Superior temporal gyrus (tissue), 1 donor: ENCODE measurements around the gene TMEM150A.
A peak's percentile ranks its signal among the peaks of the same experiment; 100 is the strongest.
"Not testable (repeated sequence)": the region's sequence is repeated elsewhere in the genome, so short reads cannot be mapped to it uniquely, and the experiment has no call there.

ENCODE experiments used
- DNase-seq: peaks from one replicate; pipeline ENCODE4 v3.0.0-alpha.2; 2016; ENCODE audit errors: extremely low spot score

Gene TMEM150A

GRCh38 chr2:85566265-85566664 lies 36.2 kb downstream of the TMEM150A start:
- no peak for DNase-seq

GRCh38 chr2:85564144-85564563 lies 38.3 kb downstream of the TMEM150A start:
- DNase-seq: no peak

- DNase-seq: peak; percentile 96
These were observed 41.0 kb downstream of the TMEM150A start, which contains the start of gene GGCX for GRCh38 chr2:85561280-85562212. TSS of gene GGCX (minus strand) at chr2:85561493. CDS start at chr2:85561428, 65 bp downstream.

- DNase-seq: no peak
These were observed 41.7 kb downstream of the TMEM150A start for GRCh38 chr2:85560812-85561279.

- DNase-seq: not testable (repeated sequence)
These were observed 42.1 kb downstream of the TMEM150A start for GRCh38 chr2:85560403-85560726.

- no peak for DNase-seq
These were observed 44.3 kb downstream of the TMEM150A start for GRCh38 chr2:85558160-85558559.

- no peak for DNase-seq
These were observed 45.4 kb downstream of the TMEM150A start for GRCh38 chr2:85557130-85557529.

GRCh38 chr2:85554980-85555612 lies 47.4 kb downstream of the TMEM150A start:
- DNase-seq: no peak

- no peak for DNase-seq
These were observed 49.3 kb downstream of the TMEM150A start for GRCh38 chr2:85553184-85553583.

GRCh38 chr2:85551698-85552678 lies 50.5 kb downstream of the TMEM150A start:
- peak; percentile 95 for DNase-seq

GRCh38 chr2:85550486-85550885 lies 52.0 kb downstream of the TMEM150A start:
- peak; percentile 23 for DNase-seq

- no peak for DNase-seq
These were observed 52.7 kb downstream of the TMEM150A start for GRCh38 chr2:85549826-85550225.

- DNase-seq: no peak
These were observed 53.4 kb downstream of the TMEM150A start for GRCh38 chr2:85549095-85549494.

GRCh38 chr2:85548608-85548900 lies 53.9 kb downstream of the TMEM150A start:
- DNase-seq: peak; percentile 20
